Activated T-cell treated with anti-CD3 and anti-CD28 coated beads for 4 hours (primary cell): ENCODE data around the gene CBX8.

ENCODE experiments used
- DNase-seq: peaks from one replicate; pipeline ENCODE4 v3.0.0-alpha.2; 2020

The CBX8 gene

GRCh38 chr17:79818026-79818758 lies 21.3 kb upstream of the CBX8 start:
- no peak for DNase-seq

DNA sequence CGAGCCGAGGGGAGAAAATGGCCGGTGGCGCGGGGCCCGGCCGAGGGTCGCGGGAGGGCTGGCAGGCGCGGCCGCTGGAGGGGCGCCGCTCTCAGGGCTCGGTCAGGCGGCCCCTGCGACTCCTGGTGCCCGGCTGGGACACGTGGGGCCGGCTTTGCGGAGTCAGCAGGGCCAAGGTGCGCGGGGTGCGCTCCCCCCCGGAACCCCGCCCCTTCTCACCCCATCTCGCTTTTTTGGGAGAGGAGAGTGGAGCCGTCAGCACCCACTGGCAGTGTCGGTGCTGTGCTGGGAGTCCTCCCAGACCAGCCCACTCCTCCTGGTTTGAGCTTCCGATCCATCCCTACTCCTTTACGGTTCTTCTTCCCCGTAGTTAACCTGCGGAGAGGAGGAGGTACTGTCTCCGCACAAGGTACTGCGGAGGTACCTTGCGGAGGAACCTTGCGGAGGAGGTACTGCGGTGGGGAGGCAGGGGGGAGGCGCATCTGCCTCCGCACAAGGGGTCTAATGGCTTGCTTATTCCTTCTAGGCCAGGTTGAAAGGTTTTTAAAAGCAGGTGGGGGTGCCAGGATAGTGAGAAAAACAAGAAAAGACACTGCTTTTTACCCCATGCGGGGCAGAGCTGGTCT lies 19.1 kb upstream of the CBX8 start:
- DNase-seq: no peak

- DNase-seq: no peak
Observed at GRCh38 chr17:79814974-79815835, 18.3 kb upstream of the CBX8 start.

- DNase-seq: no peak
Observed at GRCh38 chr17:79814127-79814973, 17.5 kb upstream of the CBX8 start.

DNA sequence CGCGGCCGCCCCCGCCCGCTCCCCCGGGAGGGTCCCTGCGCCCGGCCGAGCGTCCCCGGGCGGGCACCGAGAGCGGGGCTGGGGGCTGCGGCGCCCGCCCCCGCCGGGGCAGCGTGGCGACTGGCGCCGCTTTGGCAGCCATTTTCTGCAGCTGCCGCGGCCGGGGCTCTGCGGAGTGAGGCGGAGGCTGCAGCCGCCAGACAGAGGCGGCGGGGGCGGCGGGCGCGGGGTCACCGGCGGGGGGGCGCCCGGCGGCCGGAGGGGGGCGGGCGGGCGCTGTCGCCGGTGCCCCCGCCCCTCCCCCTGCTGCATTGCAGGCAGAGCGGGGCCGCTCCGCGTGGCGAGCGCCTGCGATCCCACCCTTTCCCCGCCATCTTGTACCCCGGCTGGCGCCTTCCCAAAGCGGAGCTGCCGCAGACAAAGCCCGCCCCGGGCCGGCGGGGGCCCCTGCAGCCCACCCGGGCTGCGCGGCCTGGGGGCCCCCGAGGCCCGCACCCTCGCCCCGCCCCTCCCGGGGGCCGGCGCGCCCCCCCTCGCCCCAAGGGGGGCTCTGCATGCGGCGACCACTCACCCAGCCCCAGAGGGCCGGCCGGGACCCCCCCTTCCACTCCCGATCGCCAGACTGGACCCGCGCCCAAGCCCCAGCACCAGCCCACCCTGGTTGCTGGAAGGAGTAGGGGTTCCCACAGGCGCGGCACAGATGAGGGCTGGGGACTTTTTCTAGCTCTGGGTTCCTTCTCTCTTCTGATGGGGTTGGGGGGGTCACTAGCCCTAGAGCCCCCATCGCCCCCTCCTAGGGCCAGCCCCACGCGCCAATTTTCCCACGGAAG lies 16.6 kb upstream of the CBX8 start:
- no peak for DNase-seq

GRCh38 chr17:79812353-79813258 lies 15.7 kb upstream of the CBX8 start:
- DNase-seq: no peak

- DNase-seq: no peak
Observed at GRCh38 chr17:79811868-79812352, 15.0 kb upstream of the CBX8 start.

DNA sequence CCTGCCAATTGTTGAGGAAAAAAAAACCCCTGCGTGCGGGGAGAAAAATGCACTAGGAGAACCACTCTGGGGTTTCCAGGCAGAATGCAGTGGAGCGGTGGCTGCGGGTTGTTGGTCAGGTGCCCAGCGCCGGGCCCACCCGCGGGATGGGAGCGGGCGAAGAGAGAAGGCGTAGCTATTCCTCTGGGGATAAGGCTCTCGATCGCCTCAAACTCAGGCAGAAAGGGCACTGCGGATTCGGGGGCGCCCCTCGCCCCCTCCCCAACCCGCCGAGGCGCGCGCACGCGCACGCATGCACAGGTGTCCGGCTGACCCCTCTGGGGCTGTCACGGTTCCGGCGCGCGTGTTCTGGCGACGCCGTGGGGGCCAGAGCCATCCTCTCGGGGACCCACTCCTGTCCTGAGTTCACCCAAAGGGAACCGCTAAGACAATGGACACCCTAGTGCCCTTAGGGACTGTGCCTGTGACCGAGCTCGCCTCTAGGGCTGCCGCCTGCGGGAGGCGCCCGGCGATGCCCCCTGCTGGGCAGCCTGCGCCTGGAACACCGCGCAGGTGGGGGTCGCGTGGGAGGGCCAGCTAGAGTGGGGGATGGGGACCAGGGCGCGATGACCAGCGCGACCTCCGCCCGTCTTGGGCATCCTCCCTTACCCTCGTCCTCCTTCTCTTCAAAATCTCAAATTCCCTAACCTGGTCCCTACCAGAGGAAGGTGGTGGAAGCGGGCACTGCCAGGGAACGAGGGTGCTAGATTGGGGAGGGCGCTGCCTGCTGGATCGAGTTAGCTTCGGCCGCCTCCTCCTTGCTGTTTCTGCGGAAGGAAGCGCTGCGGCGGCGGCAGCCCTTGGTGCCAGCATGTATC lies 14.4 kb upstream of the CBX8 start:
- DNase-seq: no peak

- DNase-seq: peak; percentile 72
Observed at GRCh38 chr17:79810130-79811010, 13.5 kb upstream of the CBX8 start.

DNA sequence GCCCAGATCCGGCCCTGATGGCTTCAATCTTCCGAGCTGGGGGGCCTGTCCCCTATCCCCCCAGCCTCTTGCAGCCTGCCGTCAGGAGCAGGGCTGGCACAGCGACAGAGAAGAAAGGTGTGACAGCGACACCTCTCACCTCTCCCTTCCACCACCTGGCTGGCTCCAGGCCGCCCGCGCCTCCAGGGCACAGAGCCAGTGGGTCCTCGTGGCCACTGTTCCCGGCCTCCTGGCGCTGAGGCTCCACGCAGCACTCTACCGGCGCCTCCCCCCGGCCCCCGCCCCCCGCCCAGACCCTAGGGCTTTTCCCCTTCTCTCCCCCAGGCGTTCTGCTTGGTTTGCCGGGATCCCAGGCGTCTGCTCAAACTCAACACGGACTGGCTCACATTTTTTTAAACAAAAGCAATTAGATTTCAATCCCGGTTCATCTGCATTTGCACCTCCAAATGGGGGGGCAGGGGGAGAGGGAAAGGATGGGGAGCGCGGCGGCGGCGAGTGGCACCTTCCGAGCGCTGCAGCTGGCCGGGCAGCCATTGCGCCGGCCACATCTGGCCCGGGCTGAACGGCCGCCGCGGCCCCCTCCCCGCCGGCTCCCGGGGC lies 12.8 kb upstream of the CBX8 start:
- no peak for DNase-seq

DNA sequence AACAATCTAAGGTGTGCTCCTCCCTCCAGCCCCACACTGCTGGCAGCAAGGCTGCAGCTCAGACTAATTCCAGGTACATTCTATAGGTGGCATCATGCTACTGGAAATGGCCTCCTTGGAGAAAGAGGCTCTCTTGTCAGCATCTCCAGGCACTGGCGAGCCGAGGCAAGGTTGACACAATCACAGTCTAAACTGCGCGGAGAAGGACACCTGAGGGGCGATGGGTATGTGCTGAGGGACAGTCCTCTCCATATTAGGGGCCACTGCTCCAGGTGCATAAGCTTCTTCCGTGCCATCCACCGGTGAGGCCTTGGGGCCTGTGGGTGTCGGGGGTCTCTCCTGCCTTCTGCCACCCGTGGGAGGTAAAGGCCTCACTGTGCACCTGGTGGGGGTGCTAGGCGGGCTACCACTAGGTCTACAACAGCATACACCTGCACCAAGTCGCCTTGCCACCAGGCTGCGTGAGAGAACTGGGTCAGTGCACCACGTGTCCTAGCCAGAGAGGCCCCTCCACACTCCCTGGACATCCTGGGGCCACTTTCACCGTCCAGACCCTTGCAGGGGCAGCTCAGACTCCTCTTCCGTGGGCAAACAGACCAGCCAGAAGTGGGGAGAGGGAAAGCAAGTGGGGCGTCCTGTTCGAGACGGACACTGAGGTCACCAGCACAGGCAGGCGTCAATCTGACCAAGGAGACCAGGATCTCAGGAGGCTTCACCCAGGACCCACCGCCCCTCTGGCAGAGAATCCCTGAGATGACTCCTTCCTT lies 12.1 kb upstream of the CBX8 start:
- DNase-seq: no peak

DNA sequence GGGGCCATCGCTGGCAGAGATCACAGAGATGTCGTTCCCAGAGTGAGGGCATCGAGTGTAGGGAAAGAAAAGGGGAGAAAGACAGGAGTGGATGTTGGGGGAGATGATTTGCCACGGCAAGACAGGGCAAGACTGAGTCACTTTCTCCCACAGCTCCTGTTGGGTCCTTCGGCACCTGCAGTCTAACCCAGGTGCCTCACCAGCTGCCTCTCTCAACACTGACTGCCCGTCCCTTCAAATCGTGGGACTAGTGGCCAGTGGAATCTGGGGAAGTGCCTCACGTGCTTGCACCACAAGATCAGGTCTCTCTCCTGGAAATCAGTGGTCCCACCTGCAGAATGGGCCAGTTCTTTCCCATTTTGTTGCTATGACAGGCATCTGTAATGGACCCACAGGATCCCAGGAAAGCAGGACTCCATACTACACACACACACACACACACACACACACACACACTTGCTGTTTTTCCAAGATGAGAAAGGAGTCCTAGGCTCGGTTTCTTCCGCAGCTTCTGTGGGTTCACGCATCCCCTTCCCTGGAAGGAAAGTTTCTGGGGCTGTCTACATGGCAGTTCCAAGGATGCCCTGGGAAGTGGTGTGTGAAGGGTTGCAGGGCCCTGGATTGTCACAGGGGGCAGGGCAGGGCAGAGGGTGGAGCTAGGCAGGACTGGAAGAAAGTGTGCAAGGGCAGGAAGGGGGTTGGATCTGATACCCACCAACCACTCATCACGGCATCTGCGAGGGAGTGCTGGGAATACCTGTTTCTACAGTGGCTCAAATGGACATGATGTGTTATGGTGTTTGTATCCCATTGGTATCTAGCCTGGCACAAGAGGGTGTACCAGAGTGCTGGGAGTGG lies 10.2 kb upstream of the CBX8 start:
- no peak for DNase-seq

GRCh38 chr17:79806446-79806760 lies 9.5 kb upstream of the CBX8 start:
- DNase-seq: no peak

DNA sequence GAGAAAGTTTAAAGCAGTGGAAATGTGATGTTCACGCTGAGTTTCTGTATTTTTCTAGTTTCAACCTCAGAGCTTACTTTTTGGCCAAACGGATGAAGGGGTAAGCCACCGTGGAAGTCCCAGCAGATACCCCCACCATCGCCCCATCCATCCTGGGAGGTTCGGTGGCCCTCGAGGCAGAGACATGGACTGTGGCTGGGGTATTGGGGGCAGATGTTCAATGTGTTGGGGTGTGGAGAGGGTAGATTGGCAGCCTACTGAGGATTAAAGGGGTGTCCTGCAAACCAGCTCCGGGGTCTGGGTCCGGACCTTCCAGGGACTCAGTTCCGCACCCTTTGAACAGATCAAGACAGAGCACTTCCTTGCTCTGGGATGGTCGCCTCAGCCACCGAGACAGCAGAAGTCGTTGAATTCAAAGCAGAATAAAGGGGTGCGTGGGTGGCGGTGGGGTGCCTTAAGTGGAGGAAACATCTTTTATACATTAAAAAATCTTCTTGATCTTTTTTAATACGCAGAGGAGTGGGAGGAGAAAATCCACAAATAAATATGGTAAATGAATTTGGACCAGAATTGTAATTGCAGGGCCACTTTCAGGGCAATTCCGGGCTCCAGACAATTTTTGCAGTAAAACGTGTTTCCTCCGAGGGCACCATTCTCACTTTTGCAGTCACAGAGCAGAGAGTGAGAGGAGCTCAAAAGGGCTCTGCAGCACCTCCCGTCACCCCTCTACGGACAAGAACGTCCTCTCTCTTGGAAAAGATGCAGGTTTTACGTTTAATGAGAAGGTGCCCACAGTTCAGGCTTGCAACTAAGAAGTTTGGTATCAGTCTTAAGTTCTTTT lies 8.2 kb upstream of the CBX8 start:
- no peak for DNase-seq
